HEK293 (cell line): ENCODE results near the gene SARNP.
A peak's percentile ranks its signal among the peaks of the same experiment; 100 is the strongest.

Experiments
- CTCF ChIP-seq: fragments of 450-650 bp; formaldehyde crosslinking; IDR thresholded peaks from 2 replicates; pipeline ENCODE4 v1.5.1; 2016; ENCODE audit warnings: missing biosample characterization, missing genetic modification characterization
- KLF1 ChIP-seq: fragments of 450-650 bp; formaldehyde crosslinking; IDR thresholded peaks from 2 replicates; pipeline ENCODE4 v1.5.1; 2016; ENCODE audit warnings: missing biosample characterization, missing genetic modification characterization
- REST ChIP-seq: fragments of 450-650 bp; formaldehyde crosslinking; IDR thresholded peaks from 2 replicates; pipeline ENCODE4 v1.5.1; 2016; ENCODE audit warnings: missing biosample characterization, missing genetic modification characterization
- ZBTB17 ChIP-seq: fragments of 450-650 bp; formaldehyde crosslinking; IDR thresholded peaks from 2 replicates; pipeline ENCODE4 v1.5.1; 2016; ENCODE audit warnings: missing biosample characterization, missing genetic modification characterization
- ZBTB26 ChIP-seq: fragments of 450-650 bp; formaldehyde crosslinking; optimal IDR thresholded peaks from 2 replicates; pipeline ENCODE3; 2016; ENCODE audit warnings: missing biosample characterization, mild to moderate bottlenecking, missing genetic modification characterization
- ZFP3 ChIP-seq: fragments of 450-650 bp; formaldehyde crosslinking; IDR thresholded peaks from 2 replicates; pipeline ENCODE4 v1.5.1; 2016; ENCODE audit warnings: low read depth, missing biosample characterization, missing genetic modification characterization
- ZNF16 ChIP-seq: fragments of 450-650 bp; formaldehyde crosslinking; IDR thresholded peaks from 2 replicates; pipeline ENCODE4 v1.5.1; 2016; ENCODE audit warnings: low read depth, missing biosample characterization, missing genetic modification characterization
- ZNF274 ChIP-seq, 2 experiments: fragments of 200-500 bp in 1 of 2; fragments of 450-650 bp in 1 of 2; sonication (Bioruptor generic) in 1 of 2; formaldehyde crosslinking in 1 of 2; IDR thresholded peaks; 2 replicates each; pipeline versions ENCODE4 v1.5.1 to v1.6.1; 2014 to 2016; ENCODE audit warnings: borderline replicate concordance in 1 of 2, inconsistent platforms in 1 of 2, low read length in 1 of 2, missing biosample characterization in 1 of 2, missing genetic modification characterization in 1 of 2
- ZNF324 ChIP-seq: fragments of 450-650 bp; formaldehyde crosslinking; IDR thresholded peaks from 2 replicates; pipeline ENCODE4 v1.5.1; 2016; ENCODE audit warnings: missing biosample characterization, missing genetic modification characterization
- ZNF629 ChIP-seq: fragments of 450-650 bp; formaldehyde crosslinking; IDR thresholded peaks from 2 replicates; pipeline ENCODE4 v1.5.1; 2017; ENCODE audit warnings: missing biosample characterization, missing genetic modification characterization
- ZNF701 ChIP-seq: fragments of 450-650 bp; formaldehyde crosslinking; IDR thresholded peaks from 2 replicates; pipeline ENCODE4 v1.5.1; 2016; ENCODE audit warnings: missing biosample characterization, missing genetic modification characterization
- TF ChIP-seq, protein P1 (sequence below): fragments of 450-650 bp; formaldehyde crosslinking; IDR thresholded peaks from 2 replicates; pipeline ENCODE4 v1.5.1; 2016; ENCODE audit warnings: missing biosample characterization, missing genetic modification characterization
- TF ChIP-seq, protein P2 (sequence below): fragments of 450-650 bp; formaldehyde crosslinking; conservative IDR thresholded peaks from 2 replicates; pipeline ENCODE4 v1.5.1; 2016; ENCODE audit warnings: low read depth, missing biosample characterization, missing genetic modification characterization

DNA sequence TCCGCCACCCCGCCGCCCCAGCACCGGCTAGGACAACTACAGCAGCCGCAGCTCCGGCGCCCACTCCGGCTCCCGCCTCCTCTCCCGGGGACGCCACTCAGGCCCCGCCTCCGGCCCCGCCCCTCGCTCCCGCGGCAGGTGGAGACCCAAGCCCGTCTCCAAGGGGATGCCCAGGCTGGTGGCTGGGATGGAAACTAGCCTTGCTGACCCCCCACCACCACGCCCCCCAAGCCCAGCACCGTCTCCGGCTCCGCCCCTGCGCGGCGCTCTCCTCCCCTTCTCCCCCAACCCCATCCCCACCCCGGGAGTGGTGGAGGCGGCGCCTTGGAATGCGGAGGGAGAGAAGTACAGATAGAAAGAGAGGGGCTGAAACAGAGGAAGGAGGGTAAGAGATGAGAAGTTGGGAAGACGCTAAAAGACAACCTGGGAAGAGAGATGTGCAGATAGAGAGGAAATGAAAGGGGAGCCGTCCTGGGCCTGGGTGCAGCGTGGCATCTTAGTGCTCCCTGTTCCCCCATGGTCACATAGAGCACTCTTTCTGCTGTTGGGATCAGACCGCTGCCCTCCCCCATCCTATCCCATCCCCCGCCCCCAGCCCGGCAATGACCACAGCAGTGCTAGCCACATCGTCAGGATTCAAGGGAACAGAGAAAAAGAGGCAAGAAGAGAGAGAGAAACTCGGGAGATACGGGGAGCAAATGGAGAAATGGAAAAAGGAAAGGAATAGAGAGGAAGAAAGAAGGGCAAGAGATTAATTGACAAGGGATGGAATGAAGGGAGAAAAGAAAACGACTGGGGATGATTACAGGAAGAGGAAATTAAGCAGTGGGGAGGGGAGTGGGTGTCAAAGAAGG lies 109.5 kb downstream of the SARNP start, which contains the start of gene ITGA7:
- TF ChIP-seq, protein P1, sequence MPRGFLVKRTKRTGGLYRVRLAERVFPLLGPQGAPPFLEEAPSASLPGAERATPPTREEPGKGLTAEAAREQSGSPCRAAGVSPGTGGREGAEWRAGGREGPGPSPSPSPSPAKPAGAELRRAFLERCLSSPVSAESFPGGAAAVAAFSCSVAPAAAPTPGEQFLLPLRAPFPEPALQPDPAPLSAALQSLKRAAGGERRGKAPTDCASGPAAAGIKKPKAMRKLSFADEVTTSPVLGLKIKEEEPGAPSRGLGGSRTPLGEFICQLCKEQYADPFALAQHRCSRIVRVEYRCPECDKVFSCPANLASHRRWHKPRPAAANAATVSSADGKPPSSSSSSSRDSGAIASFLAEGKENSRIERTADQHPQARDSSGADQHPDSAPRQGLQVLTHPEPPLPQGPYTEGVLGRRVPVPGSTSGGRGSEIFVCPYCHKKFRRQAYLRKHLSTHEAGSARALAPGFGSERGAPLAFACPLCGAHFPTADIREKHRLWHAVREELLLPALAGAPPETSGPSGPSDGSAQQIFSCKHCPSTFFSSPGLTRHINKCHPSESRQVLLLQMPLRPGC: no peak
- TF ChIP-seq CTCF (tag by site-specific recombination) (no peak), ZFP3 (tag by site-specific recombination) (no peak), ZNF701 (tag by site-specific recombination) (no peak), ZNF16 (no peak), ZBTB26 (peak; percentile 42), ZNF324 (tag by site-specific recombination) (no peak), ZNF274 (IDR thresholded peaks at IDR 0.05; ENCODE audit: low read length) (no peak), ZNF274 (tag by site-specific recombination; IDR thresholded peaks at IDR 0.05; ENCODE audit: borderline replicate concordance) (no peak), KLF1 (tag by site-specific recombination) (peak; percentile 26; the same call in 1 of the 2 replicates), ZNF629 (tag by site-specific recombination) (no peak), REST (tag by site-specific recombination) (no peak), ZBTB17 (tag by site-specific recombination) (peak; percentile 72)
- TF ChIP-seq, protein P2, sequence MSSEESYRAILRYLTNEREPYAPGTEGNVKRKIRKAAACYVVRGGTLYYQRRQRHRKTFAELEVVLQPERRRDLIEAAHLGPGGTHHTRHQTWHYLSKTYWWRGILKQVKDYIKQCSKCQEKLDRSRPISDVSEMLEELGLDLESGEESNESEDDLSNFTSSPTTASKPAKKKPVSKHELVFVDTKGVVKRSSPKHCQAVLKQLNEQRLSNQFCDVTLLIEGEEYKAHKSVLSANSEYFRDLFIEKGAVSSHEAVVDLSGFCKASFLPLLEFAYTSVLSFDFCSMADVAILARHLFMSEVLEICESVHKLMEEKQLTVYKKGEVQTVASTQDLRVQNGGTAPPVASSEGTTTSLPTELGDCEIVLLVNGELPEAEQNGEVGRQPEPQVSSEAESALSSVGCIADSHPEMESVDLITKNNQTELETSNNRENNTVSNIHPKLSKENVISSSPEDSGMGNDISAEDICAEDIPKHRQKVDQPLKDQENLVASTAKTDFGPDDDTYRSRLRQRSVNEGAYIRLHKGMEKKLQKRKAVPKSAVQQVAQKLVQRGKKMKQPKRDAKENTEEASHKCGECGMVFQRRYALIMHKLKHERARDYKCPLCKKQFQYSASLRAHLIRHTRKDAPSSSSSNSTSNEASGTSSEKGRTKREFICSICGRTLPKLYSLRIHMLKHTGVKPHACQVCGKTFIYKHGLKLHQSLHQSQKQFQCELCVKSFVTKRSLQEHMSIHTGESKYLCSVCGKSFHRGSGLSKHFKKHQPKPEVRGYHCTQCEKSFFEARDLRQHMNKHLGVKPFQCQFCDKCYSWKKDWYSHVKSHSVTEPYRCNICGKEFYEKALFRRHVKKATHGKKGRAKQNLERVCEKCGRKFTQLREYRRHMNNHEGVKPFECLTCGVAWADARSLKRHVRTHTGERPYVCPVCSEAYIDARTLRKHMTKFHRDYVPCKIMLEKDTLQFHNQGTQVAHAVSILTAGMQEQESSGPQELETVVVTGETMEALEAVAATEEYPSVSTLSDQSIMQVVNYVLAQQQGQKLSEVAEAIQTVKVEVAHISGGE (tag by site-specific recombination): no peak
